Embryonic facial prominence (tissue), 1 donor: ENCODE measurements around the gene RPL3.
A peak's percentile ranks its signal among the peaks of the same experiment; 100 is the strongest.

Experiments
- DNase-seq: peaks from one replicate; pipeline ENCODE4 v3.0.0-alpha.2; 2016; ENCODE audit errors: extremely low spot score

The RPL3 gene

GRCh38 chr22:39299829-39300178 is 19.6 kb downstream of the RPL3 start:
- no peak for DNase-seq

GRCh38 chr22:39298241-39298987 is 21.0 kb downstream of the RPL3 start:
- DNase-seq, result no peak

- DNase-seq, result peak; percentile 42
Observed at GRCh38 chr22:39297490-39298240, 21.8 kb downstream of the RPL3 start.

GRCh38 chr22:39296981-39297489 is 22.4 kb downstream of the RPL3 start:
- DNase-seq, result no peak

GRCh38 chr22:39296535-39296934 is 22.9 kb downstream of the RPL3 start:
- DNase-seq, result no peak

GRCh38 chr22:39294571-39295468 is 24.6 kb downstream of the RPL3 start:
- DNase-seq, result no peak

- DNase-seq, result no peak
Observed at GRCh38 chr22:39293766-39294368, 25.6 kb downstream of the RPL3 start.

GRCh38 chr22:39292561-39293074 is 26.8 kb downstream of the RPL3 start:
- DNase-seq, result no peak

- no peak for DNase-seq
Observed at GRCh38 chr22:39292031-39292462, 27.4 kb downstream of the RPL3 start.

- DNase-seq, result no peak
Observed at GRCh38 chr22:39291523-39291922, 27.9 kb downstream of the RPL3 start.

GRCh38 chr22:39290724-39291161 is 28.7 kb downstream of the RPL3 start:
- DNase-seq, result no peak

- DNase-seq, result no peak
Observed at GRCh38 chr22:39289975-39290720, 29.3 kb downstream of the RPL3 start.

- no peak for DNase-seq
Observed at GRCh38 chr22:39289533-39289932, 29.9 kb downstream of the RPL3 start.

GRCh38 chr22:39288135-39288898 is 31.1 kb downstream of the RPL3 start:
- DNase-seq, result no peak

GRCh38 chr22:39287076-39287725 is 32.2 kb downstream of the RPL3 start:
- no peak for DNase-seq

GRCh38 chr22:39284983-39285382 is 34.4 kb downstream of the RPL3 start:
- no peak for DNase-seq

- DNase-seq, result no peak
Observed at GRCh38 chr22:39284142-39284980, 35.1 kb downstream of the RPL3 start.
